ENCODE data around the gene SLC4A5.
"Not testable (repeated sequence)": the region's sequence is repeated elsewhere in the genome, so short reads cannot be mapped to it uniquely, and the experiment has no call there.

SLC4A5 gene

GRCh38 chr2:74361327-74361726 is 18.1 kb upstream of the SLC4A5 start:
- H3K27ac ChIP-seq, result no peak overlapping the region
- CTCF ChIA-PET, result interaction anchor here (0.6 kb wide), 1 partner anchor 27 kb away, joined by 3 read pairs; no protein-coding TSS in a partner anchor
- POLR2A ChIA-PET (ENCODE audit: low non-redundant PET), result no interaction called here
- DNase-seq (ENCODE audit: low spot score), result no peak
- no peak for TF ChIP-seq CTCF (conservative IDR thresholded peaks at IDR 0.05; ENCODE audit: low read depth)

GRCh38 chr2:74357627-74358026 is 14.4 kb upstream of the SLC4A5 start:
- TF ChIP-seq CTCF (conservative IDR thresholded peaks at IDR 0.05; ENCODE audit: low read depth), result no peak
- DNase-seq (ENCODE audit: low spot score), result no peak
- no peak overlapping the region for H3K27ac ChIP-seq
- POLR2A ChIA-PET (ENCODE audit: low non-redundant PET), result no interaction called here
- CTCF ChIA-PET, result interaction anchor here (1.3 kb wide), 1 partner anchor 23 kb away, joined by 6 read pairs; no protein-coding TSS in a partner anchor

- CTCF ChIA-PET, result interaction anchor here (0.6 to 1.7 kb wide), 3 partner anchors 15 to 616 kb away, joined by 3 to 7 read pairs (median 3); no protein-coding TSS in a partner anchor
- TF ChIP-seq CTCF (conservative IDR thresholded peaks at IDR 0.05; ENCODE audit: low read depth), result no peak
- no peak for DNase-seq (ENCODE audit: low spot score)
- no peak overlapping the region for H3K27ac ChIP-seq
- POLR2A ChIA-PET (ENCODE audit: low non-redundant PET), result no interaction called here
These were observed 6.7 kb upstream of the SLC4A5 start for GRCh38 chr2:74349889-74350288.

- TF ChIP-seq CTCF (conservative IDR thresholded peaks at IDR 0.05; ENCODE audit: low read depth), result no peak
- no peak for DNase-seq (ENCODE audit: low spot score)
- H3K27ac ChIP-seq, result no peak overlapping the region
- POLR2A ChIA-PET (ENCODE audit: low non-redundant PET), result no interaction called here
- CTCF ChIA-PET, result no interaction called here
These were observed 4.5 kb upstream of the SLC4A5 start for GRCh38 chr2:74347742-74348141.

GRCh38 chr2:74347303-74347702 is 4.1 kb upstream of the SLC4A5 start:
- ChIA-PET POLR2A (ENCODE audit: low non-redundant PET) (no interaction called here), CTCF (no interaction called here)
- DNase-seq (ENCODE audit: low spot score), result no peak
- no peak for TF ChIP-seq CTCF (conservative IDR thresholded peaks at IDR 0.05; ENCODE audit: low read depth)
- no peak overlapping the region for H3K27ac ChIP-seq

GRCh38 chr2:74345272-74345943 is 2.2 kb upstream of the SLC4A5 start:
- DNase-seq (ENCODE audit: low spot score), result no peak
- H3K27ac ChIP-seq, result no peak overlapping the region
- ChIA-PET CTCF (no interaction called here), POLR2A (ENCODE audit: low non-redundant PET) (no interaction called here)
- no peak for TF ChIP-seq CTCF (conservative IDR thresholded peaks at IDR 0.05; ENCODE audit: low read depth)

GRCh38 chr2:74336227-74336626 is 7.0 kb downstream of the SLC4A5 start:
- DNase-seq (ENCODE audit: low spot score); H3K27ac ChIP-seq; POLR2A ChIA-PET (ENCODE audit: low non-redundant PET): not testable (repeated sequence)
- CTCF ChIA-PET, result interaction anchor here (1.9 kb wide), 1 partner anchor 16 kb away, joined by 8 read pairs; no protein-coding TSS in a partner anchor
